Measurements from ENCODE around the gene SLC5A4.

GRCh38 chr22:32208681-32209080 lies 46.5 kb downstream of the SLC5A4 start:
- no peak for TF ChIP-seq CTCF (IDR thresholded peaks at IDR 0.05; ENCODE audit: low read depth, low read length)
- TF ChIP-seq EZH2phosphoT487 (IDR thresholded peaks at IDR 0.05; ENCODE audit: low read depth): no peak
